Measurements from ENCODE around the gene CNN1. TPM values are rescaled to one million over a fixed set of nuclear protein-coding genes. Genes with fewer than 3 reads are reported as not detected.
"Not testable (repeated sequence)": the region's sequence is repeated elsewhere in the genome, so short reads cannot be mapped to it uniquely, and the experiment has no call there.

Gene CNN1
- total and polyA plus RNA-seq, 2 experiments from 2014 or later = 13.3 to 20.9 TPM

GRCh38 chr19:11563532-11563931, 24.9 kb downstream of the CNN1 start:
- Mint-ChIP-seq H3K27me3 (ENCODE audit: insufficient read depth, low read depth, poor library complexity) (peaks cover 7% of the 10 kb centered on the region), H3K36me3 (ENCODE audit: low read depth) (no peaks in the 10 kb centered on the region), H3K27ac (no peak overlapping the region), H3K4me3 (no peak overlapping the region), H3K9me3 (no peaks in the 10 kb centered on the region), H3K4me1 (no peaks in the 10 kb centered on the region; the same call in 2 of the 3 replicates)
- Histone ChIP-seq H3K36me3 (ENCODE audit: insufficient read depth) (no peaks in the 10 kb centered on the region), H3K4me1 (ENCODE audit: insufficient read depth) (no peaks in the 10 kb centered on the region), H3K27ac (ENCODE audit: low read depth) (no peak overlapping the region), H4K20me1 (replicated peaks; ENCODE audit: insufficient read depth) (peaks cover 2% of the 10 kb centered on the region; the same call in 1 of the 2 replicates), H3K9me2 (ENCODE audit: insufficient read depth) (no peaks in the 10 kb centered on the region), H3K27me3 (ENCODE audit: insufficient read depth) (no peaks in the 10 kb centered on the region), H3K79me2 (replicated peaks; ENCODE audit: insufficient read depth) (peaks cover 3% of the 10 kb centered on the region), H2AFZ (no peak overlapping the region), H3F3A (replicated peaks; ENCODE audit: low read depth) (no peaks in the 10 kb centered on the region), H3K4me3 (no peak overlapping the region), H3K4me2 (no peak overlapping the region)
- DNase-seq (ENCODE audit: low spot score) (no peak), ATAC-seq (no peak)
- TF ChIP-seq ETS1 (IDR thresholded peaks at IDR 0.05) = no peak
- TF ChIP-seq CREB1 (CRISPR knock-in tag; IDR thresholded peaks at IDR 0.05; ENCODE audit: low read depth) = no peak
- TF ChIP-seq STAT1 (IDR thresholded peaks at IDR 0.05; ENCODE audit: unreplicated experiment) = no peak
- no peak for TF ChIP-seq EZH2 (IDR thresholded peaks at IDR 0.05; ENCODE audit: low read depth, unreplicated experiment)
- TF ChIP-seq ZNF114 (CRISPR knock-in tag; IDR thresholded peaks at IDR 0.05) = no peak

GRCh38 chr19:11564082-11564807, 25.6 kb downstream of the CNN1 start:
- not testable (repeated sequence) for H3K36me3 ChIP-seq (ENCODE audit: insufficient read depth); H3K36me3 Mint-ChIP-seq (ENCODE audit: low read depth); H3K27ac ChIP-seq (ENCODE audit: low read depth); H3K4me1 Mint-ChIP-seq; H3K27me3 ChIP-seq (ENCODE audit: insufficient read depth); H3F3A ChIP-seq (replicated peaks; ENCODE audit: low read depth); H3K4me3 Mint-ChIP-seq; H3K27ac Mint-ChIP-seq; H2AFZ ChIP-seq; H3K4me2 ChIP-seq; H3K79me2 ChIP-seq (replicated peaks; ENCODE audit: insufficient read depth); ATAC-seq; H3K27me3 Mint-ChIP-seq (ENCODE audit: insufficient read depth, low read depth, poor library complexity); DNase-seq (ENCODE audit: low spot score); H3K9me3 Mint-ChIP-seq; H4K20me1 ChIP-seq (replicated peaks; ENCODE audit: insufficient read depth); H3K4me3 ChIP-seq; H3K4me1 ChIP-seq (ENCODE audit: insufficient read depth); H3K9me2 ChIP-seq (ENCODE audit: insufficient read depth)

- H3K9me3 Mint-ChIP-seq; H3K4me1 ChIP-seq (ENCODE audit: insufficient read depth); H3K27ac ChIP-seq (ENCODE audit: low read depth); H3K4me2 ChIP-seq; H3K27me3 ChIP-seq (ENCODE audit: insufficient read depth); H3K36me3 ChIP-seq (ENCODE audit: insufficient read depth); H3K4me3 Mint-ChIP-seq; H3K79me2 ChIP-seq (replicated peaks; ENCODE audit: insufficient read depth); H2AFZ ChIP-seq; H3F3A ChIP-seq (replicated peaks; ENCODE audit: low read depth); H3K4me3 ChIP-seq; H3K27me3 Mint-ChIP-seq (ENCODE audit: insufficient read depth, low read depth, poor library complexity); H3K36me3 Mint-ChIP-seq (ENCODE audit: low read depth); H3K9me2 ChIP-seq (ENCODE audit: insufficient read depth); H3K4me1 Mint-ChIP-seq; H3K27ac Mint-ChIP-seq; H4K20me1 ChIP-seq (replicated peaks; ENCODE audit: insufficient read depth); ATAC-seq; DNase-seq (ENCODE audit: low spot score): not testable (repeated sequence)
These were observed 27.0 kb downstream of the CNN1 start for GRCh38 chr19:11565649-11565980.

Measured in GM23338 (cell line).